Spleen (tissue), 11 donors: ENCODE measurements around the gene CCDC12. TPM values are rescaled to one million over a fixed set of nuclear protein-coding genes. Genes with fewer than 3 reads are reported as not detected.
A peak's percentile ranks its signal among the peaks of the same experiment; 100 is the strongest.

Experiments
- DNase-seq: peaks from one replicate; pipeline ENCODE4 v3.0.0-alpha.2; 2020
- H3K27ac ChIP-seq, 8 donors: fragments of 200-600 bp; sonication (generic) in 7 of 8; 1 replicate in 4 of 8; 2 replicates in 4 of 8; pipeline versions ENCODE4 v1.5.0 to v1.8.0; 2016 to 2021; ENCODE audit warnings: inconsistent platforms in 4 of 8, mild to moderate bottlenecking in 4 of 8, moderate library complexity in 1 of 8
- H3K27me3 ChIP-seq, 7 donors: fragments of 200-600 bp; sonication (generic) in 6 of 7; replicated peaks in 1 of 7; 1 replicate in 4 of 7; 2 replicates in 3 of 7; pipeline versions ENCODE4 v1.5.0 to v1.8.0; 2016 to 2021; ENCODE audit warnings: inconsistent platforms in 3 of 7, mild to moderate bottlenecking in 1 of 7
- H3K36me3 ChIP-seq, 6 donors: fragments of 200-600 bp; sonication (generic) in 5 of 6; 1 replicate in 4 of 6; 2 replicates in 2 of 6; pipeline versions ENCODE4 v1.5.0 to v1.8.0; 2016 to 2021; ENCODE audit warnings: inconsistent platforms in 2 of 6
- H3K4me1 ChIP-seq, 6 donors: fragments of 200-600 bp; sonication (generic) in 5 of 6; 1 replicate in 3 of 6; 2 replicates in 3 of 6; pipeline versions ENCODE4 v1.5.0 to v1.8.0; 2016 to 2021; ENCODE audit warnings: inconsistent platforms in 3 of 6
- H3K4me3 ChIP-seq, 8 donors: fragments of 200-600 bp; sonication (generic) in 7 of 8; 1 replicate in 4 of 8; 2 replicates in 4 of 8; pipeline versions ENCODE4 v1.5.0 to v1.8.0; 2016 to 2021; ENCODE audit warnings: inconsistent platforms in 4 of 8, mild to moderate bottlenecking in 4 of 8, moderate library complexity in 2 of 8
- H3K9me3 ChIP-seq, 8 donors: fragments of 200-600 bp; sonication (generic) in 7 of 8; 1 replicate in 4 of 8; 2 replicates in 4 of 8; pipeline versions ENCODE4 v1.5.0 to v1.8.0; 2016 to 2021; ENCODE audit warnings: inconsistent platforms in 4 of 8
- POLR2A ChIP-seq, 3 donors: fragments of 450-650 bp; IDR thresholded peaks; one replicate each; pipeline ENCODE4 v1.5.1; 2017; ENCODE audit warnings: antibody characterized with exemption in 3 of 3, mild to moderate bottlenecking in 1 of 3
- POLR2AphosphoS5 ChIP-seq, 3 donors: sonication (generic); formaldehyde crosslinking; IDR thresholded peaks; one replicate each; pipeline ENCODE4 v1.5.1; 2017; ENCODE audit warnings: antibody characterized with exemption in 3 of 3
- WGBS, 5 donors: extraction: QIAGEN DNeasy Blood & Tissue Kit in 3 of 5; methylation state at CpG; one replicate each; pipeline versions ENCODE4 v1.1.5 to v1.1.7; 2013 to 2018; 5-methylcytosine and 5-hydroxymethylcytosine counted together
- intact Hi-C: fragments of 100-400 bp; cut with DNase I; formaldehyde crosslinking; loops from one replicate; pipeline ENCODE4 v1.15.0; 2023; ENCODE audit warnings: low total_unique reads
- polyA plus RNA-seq, 3 donors: library from polyadenylated mRNA; stranded (reverse); fragments of 200-250 nt; gene quantifications; one replicate each; pipeline ENCODE4 v1.2.1, GENCODE V29; 2013
- total RNA-seq, 7 donors: library from RNA; depleted of rRNA in 3 of 7; stranded (reverse); fragments of >200 nt in 3 of 7; fragmentation: NEBNext Ultra II Directional in 4 of 7; extraction: Animal tissue kit (Norgen Biotek cat#: 25700) in 4 of 7; gene quantifications; one replicate each; pipeline versions ENCODE4 v1.1.0 to v1.2.1, GENCODE V29; 2016 to 2021
- TF ChIP-seq, protein P1 (sequence below), 11 experiments: fragments of 200-600 bp in 7 of 11; fragments of 450-650 bp in 4 of 11; sonication (generic) in 4 of 11; IDR thresholded peaks in 8 of 11; conservative IDR thresholded peaks in 3 of 11; 1 replicate in 7 of 11; 2 replicates in 4 of 11; pipeline versions ENCODE4 v1.4.0 to v1.8.0; 2016 to 2021; ENCODE audit warnings: antibody characterized with exemption in 11 of 11, inconsistent platforms in 4 of 11, mild to moderate bottlenecking in 1 of 11
- donor health status: healthy with polysubstance abuse.
- donor health status: DM: no; HTN: no; CAD: no; lungs with moderate emphysema.
- donor health status: DM: no; HTN: no; CAD: no.
- donor health status: Bipolar disorder and iron deficiency.
- donor health status: healthy.
- donor health status: DM: no; HTN: no; CAD: no.
- donor health status: DM: yes; HTN: yes; CAD: no.

The CCDC12 gene
- total and polyA plus RNA-seq, 10 donors: 36.5 to 124 (median 55.7) TPM

DNA sequence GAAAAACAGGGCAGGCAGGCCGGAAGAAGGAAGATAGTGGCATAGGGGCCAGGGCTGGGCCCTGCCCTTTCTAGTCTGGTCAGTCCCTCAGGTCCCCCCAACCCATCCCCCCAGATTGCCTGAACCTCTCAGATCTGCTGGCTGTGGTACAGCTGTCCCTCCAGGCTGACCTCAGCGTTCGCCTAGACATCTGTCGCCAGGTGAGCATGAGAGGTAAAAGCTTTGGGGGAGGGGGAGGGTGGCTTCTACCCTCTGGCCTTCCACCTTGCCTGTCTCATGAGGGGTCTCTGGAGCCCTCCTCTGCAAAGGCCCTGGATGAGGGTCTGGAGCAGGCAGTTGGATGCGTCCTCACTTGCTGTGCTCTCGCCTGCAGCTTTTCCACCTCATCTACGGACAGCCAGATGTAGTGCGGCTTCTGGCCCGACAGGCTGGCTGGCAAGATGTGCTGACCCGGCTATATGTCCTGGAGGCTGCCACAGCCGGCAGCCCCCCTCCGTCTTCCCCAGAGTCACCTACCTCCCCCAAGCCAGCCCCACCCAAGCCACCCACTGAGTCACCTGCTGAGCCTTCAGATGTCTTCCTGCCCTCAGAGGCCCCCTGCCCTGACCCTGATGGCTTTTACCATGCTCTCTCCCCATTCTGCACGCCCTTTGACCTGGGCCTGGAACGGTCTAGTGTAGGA, 23.1 kb upstream of the CCDC12 start:
- Histone ChIP-seq H3K27me3 (no peaks in the 10 kb centered on the region), H3K27ac (no peak overlapping the region), H3K4me1 (peaks cover 9 to 58% (median 29%) of the 10 kb centered on the region in 6 donors), H3K36me3 (peaks cover 0 to 100% (median 89%) of the 10 kb centered on the region in 6 donors), H3K9me3 (no peaks in the 10 kb centered on the region), H3K4me3 (no peak overlapping the region)
- TF ChIP-seq, protein P1, sequence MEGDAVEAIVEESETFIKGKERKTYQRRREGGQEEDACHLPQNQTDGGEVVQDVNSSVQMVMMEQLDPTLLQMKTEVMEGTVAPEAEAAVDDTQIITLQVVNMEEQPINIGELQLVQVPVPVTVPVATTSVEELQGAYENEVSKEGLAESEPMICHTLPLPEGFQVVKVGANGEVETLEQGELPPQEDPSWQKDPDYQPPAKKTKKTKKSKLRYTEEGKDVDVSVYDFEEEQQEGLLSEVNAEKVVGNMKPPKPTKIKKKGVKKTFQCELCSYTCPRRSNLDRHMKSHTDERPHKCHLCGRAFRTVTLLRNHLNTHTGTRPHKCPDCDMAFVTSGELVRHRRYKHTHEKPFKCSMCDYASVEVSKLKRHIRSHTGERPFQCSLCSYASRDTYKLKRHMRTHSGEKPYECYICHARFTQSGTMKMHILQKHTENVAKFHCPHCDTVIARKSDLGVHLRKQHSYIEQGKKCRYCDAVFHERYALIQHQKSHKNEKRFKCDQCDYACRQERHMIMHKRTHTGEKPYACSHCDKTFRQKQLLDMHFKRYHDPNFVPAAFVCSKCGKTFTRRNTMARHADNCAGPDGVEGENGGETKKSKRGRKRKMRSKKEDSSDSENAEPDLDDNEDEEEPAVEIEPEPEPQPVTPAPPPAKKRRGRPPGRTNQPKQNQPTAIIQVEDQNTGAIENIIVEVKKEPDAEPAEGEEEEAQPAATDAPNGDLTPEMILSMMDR (IDR thresholded peaks at IDR 0.05 in 8 of 11, conservative IDR thresholded peaks at IDR 0.05 in 3 of 11): no peak
- TF ChIP-seq POLR2A (IDR thresholded peaks at IDR 0.05) (no peak), POLR2AphosphoS5 (IDR thresholded peaks at IDR 0.05) (no peak)
- peak; percentile 70 for DNase-seq
- WGBS, 5 donors: 90 to 98% (median 95%) methylated on average over 14 of the region's 14 CpGs
- intact Hi-C loops: loop anchor here (2.0 kb wide), 1 partner anchor 77 kb away; no protein-coding TSS in a partner anchor

DNA sequence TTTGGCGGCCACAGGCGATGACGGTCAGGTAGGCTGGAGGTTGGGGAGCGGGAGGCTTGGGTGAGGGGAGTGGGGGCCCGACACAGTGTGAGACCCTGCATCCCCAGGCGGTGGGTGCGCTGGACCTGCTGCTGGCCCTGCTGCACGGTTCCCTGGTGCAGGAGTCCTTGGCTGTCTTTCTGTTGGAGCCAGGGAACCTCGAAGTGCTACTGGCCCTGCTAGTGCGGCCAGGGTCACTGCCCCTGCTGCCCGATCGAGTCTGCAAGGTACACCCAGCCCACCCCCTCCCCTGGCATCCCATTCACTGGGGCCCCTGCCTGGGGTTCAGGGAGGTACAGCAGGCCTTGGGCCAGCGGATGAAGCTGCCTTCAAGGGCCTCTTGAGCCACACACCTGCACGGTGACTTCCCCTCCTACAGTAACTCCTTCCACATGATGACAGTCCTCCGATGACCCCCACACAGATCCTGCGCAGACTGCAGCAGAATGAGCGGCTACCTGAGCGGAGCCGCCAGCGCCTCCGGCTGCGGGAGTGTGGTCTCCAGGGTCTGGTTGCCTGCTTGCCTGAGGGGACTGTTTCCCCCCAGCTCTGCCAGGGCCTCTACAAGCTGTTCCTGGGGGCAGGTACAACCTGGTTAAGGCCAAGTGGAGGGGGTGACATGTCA, 22.4 kb upstream of the CCDC12 start:
- H3K9me3 ChIP-seq: no peaks in the 10 kb centered on the region
- peaks cover 9 to 60% (median 29%) of the 10 kb centered on the region in 6 donors for H3K4me1 ChIP-seq
- H3K27ac ChIP-seq: peak overlapping the region in 1 of 8 donors; percentile 11
- no peaks in the 10 kb centered on the region for H3K27me3 ChIP-seq
- no peak overlapping the region for H3K4me3 ChIP-seq
- intact Hi-C loops: loop anchor here (2.0 kb wide), 1 partner anchor 76 kb away; no protein-coding TSS in a partner anchor
- 86 to 94% (median 92%) methylated on average over 13 to 22 of the region's 22 CpGs for WGBS, 5 donors
- peaks cover 0 to 100% (median 89%) of the 10 kb centered on the region in 6 donors for H3K36me3 ChIP-seq
- TF ChIP-seq, protein P1 (IDR thresholded peaks at IDR 0.05 in 8 of 11, conservative IDR thresholded peaks at IDR 0.05 in 3 of 11): peak in 8 of 11 experiments; percentile 0 to 56 (median 28)
- no peak for TF ChIP-seq POLR2AphosphoS5 (IDR thresholded peaks at IDR 0.05)
- DNase-seq: peak; percentile 72

DNA sequence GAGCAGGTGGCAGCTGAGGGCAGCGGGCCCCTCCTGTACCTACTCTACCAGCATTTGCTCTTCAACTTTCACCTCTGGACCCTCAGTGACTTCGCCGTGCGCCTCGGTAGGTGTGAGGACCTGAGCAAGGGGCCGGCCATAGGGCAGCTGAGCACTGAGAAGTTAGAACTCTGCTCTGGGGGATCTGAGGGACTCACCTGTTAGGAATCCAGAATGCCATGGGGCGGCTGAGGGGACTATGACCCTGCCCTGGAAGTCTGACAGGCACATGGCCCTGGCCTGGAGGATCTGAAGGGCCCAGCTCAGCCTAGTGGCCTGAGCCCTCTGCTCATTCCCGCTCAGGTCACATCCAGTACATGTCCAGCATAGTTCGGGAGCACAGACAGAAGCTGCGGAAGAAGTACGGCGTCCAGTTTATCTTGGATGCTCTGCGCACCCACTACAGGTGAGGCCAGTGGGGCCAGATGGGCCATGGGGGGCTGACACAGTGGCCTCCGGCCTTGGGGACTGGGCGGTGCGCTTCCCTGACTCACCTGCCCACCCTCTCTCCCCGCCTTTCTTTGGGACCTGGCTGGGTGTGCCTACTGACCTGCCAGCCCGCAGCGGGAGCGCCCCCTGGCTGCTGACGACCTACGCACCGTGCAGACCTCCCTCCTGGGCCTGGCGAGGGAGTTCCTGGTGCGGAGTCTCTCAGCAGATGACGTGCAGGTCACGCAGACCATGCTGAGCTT, 21.7 kb upstream of the CCDC12 start:
- no peak for TF ChIP-seq POLR2A (IDR thresholded peaks at IDR 0.05)
- TF ChIP-seq, protein P1 (IDR thresholded peaks at IDR 0.05 in 8 of 11, conservative IDR thresholded peaks at IDR 0.05 in 3 of 11): peak; percentile 79 to 94 (median 90)
- peak; percentile 72 to 87 (median 77) for TF ChIP-seq POLR2AphosphoS5 (IDR thresholded peaks at IDR 0.05)
- Histone ChIP-seq H3K27me3 (no peaks in the 10 kb centered on the region), H3K4me1 (peaks cover 9 to 65% (median 29%) of the 10 kb centered on the region in 6 donors), H3K27ac (peak overlapping the region in 3 of 8 donors; percentile 23 to 55 (median 40)), H3K4me3 (no peak overlapping the region), H3K9me3 (no peaks in the 10 kb centered on the region), H3K36me3 (peaks cover 0 to 100% (median 86%) of the 10 kb centered on the region in 6 donors)
- intact Hi-C loops: loop anchor here (2.0 kb wide), 1 partner anchor 75 kb away; no protein-coding TSS in a partner anchor
- 60 to 100% (median 62%) methylated on average over 7 to 27 of the region's 27 CpGs for WGBS, 5 donors
- peak; percentile 94 for DNase-seq
